SK-N-SH treated with all-trans-retinoic acid at 6 μM for 48 hours (cell line): ENCODE results near the gene PKNOX2.

Experiments
- ATAC-seq: fragments of 200-7000 bp; cut with Tn5 transposase; 3 replicates; pipeline ENCODE4 v1.9.1; 2020; ENCODE audit warnings: mild to moderate bottlenecking, moderate library complexity
- ARNTL ChIP-seq: fragments of 450-650 bp; formaldehyde crosslinking; IDR thresholded peaks from 2 replicates; pipeline ENCODE4 v1.5.0; 2020; ENCODE audit warnings: low read depth, mild to moderate bottlenecking, moderate library complexity, borderline replicate concordance
- BACH2 ChIP-seq: fragments of 250-450 bp; sonication (Bioruptor Pico); IDR thresholded peaks from 2 replicates; pipeline ENCODE4 v1.9.0; 2021; ENCODE audit warnings: mild to moderate bottlenecking, borderline replicate concordance
- CSDC2 ChIP-seq: fragments of 250-450 bp; sonication (Bioruptor Pico); IDR thresholded peaks from 2 replicates; pipeline ENCODE4 v1.5.0; 2020; ENCODE audit warnings: mild to moderate bottlenecking, moderate library complexity
- CSRNP3 ChIP-seq: fragments of 250-450 bp; sonication (Bioruptor Pico); IDR thresholded peaks from 2 replicates; pipeline ENCODE4 v1.5.1; 2021; ENCODE audit warnings: mild to moderate bottlenecking, moderate library complexity
- ESRRG ChIP-seq: fragments of 250-450 bp; sonication (Bioruptor Pico); IDR thresholded peaks from 2 replicates; pipeline ENCODE4 v1.6.1; 2021; ENCODE audit warnings: mild to moderate bottlenecking
- GLIS3 ChIP-seq: fragments of 250-450 bp; sonication (Bioruptor Pico); IDR thresholded peaks from 2 replicates; pipeline ENCODE4 v1.5.0; 2020; ENCODE audit warnings: mild to moderate bottlenecking, moderate library complexity
- ISL1 ChIP-seq: fragments of 250-450 bp; sonication (Bioruptor Pico); IDR thresholded peaks from 2 replicates; pipeline ENCODE4 v2.1.2; 2022; ENCODE audit warnings: mild to moderate bottlenecking, moderate library complexity
- OSR1 ChIP-seq: fragments of 250-450 bp; sonication (Bioruptor Pico); IDR thresholded peaks from 2 replicates; pipeline ENCODE4 v1.8.0; 2022; ENCODE audit warnings: moderate library complexity, mild to moderate bottlenecking, inconsistent platforms
- PATZ1 ChIP-seq: fragments of 250-450 bp; sonication (Bioruptor Pico); IDR thresholded peaks from 2 replicates; pipeline ENCODE4 v1.8.0; 2020; ENCODE audit warnings: mild to moderate bottlenecking, moderate library complexity, borderline replicate concordance
- PPARA ChIP-seq: fragments of 250-450 bp; sonication (Bioruptor Pico); IDR thresholded peaks from 2 replicates; pipeline ENCODE4 v1.5.0; 2020; ENCODE audit warnings: mild to moderate bottlenecking, borderline replicate concordance
- RARB ChIP-seq: fragments of 250-450 bp; sonication (Bioruptor Pico); IDR thresholded peaks from 2 replicates; pipeline ENCODE4 v1.8.0; 2021; ENCODE audit warnings: mild to moderate bottlenecking, moderate library complexity
- SNAI2 ChIP-seq: fragments of 250-450 bp; sonication (Bioruptor Pico); IDR thresholded peaks from 2 replicates; pipeline ENCODE4 v1.5.0; 2020; ENCODE audit warnings: mild to moderate bottlenecking, moderate library complexity
- TCF4 ChIP-seq: fragments of 250-450 bp; sonication (Bioruptor Pico); IDR thresholded peaks from 2 replicates; pipeline ENCODE4 v1.8.0; 2021; ENCODE audit warnings: mild to moderate bottlenecking, moderate library complexity, borderline replicate concordance
- ZC3H10 ChIP-seq: fragments of 250-450 bp; sonication (Bioruptor Pico); IDR thresholded peaks from 2 replicates; pipeline ENCODE4 v1.5.1; 2021; ENCODE audit warnings: mild to moderate bottlenecking, moderate library complexity
- ZFP3 ChIP-seq: fragments of 250-450 bp; sonication (Bioruptor Pico); IDR thresholded peaks from 2 replicates; pipeline ENCODE4 v1.5.0; 2020; ENCODE audit warnings: mild to moderate bottlenecking, moderate library complexity
- ZFP30 ChIP-seq: fragments of 450-650 bp; formaldehyde crosslinking; IDR thresholded peaks from 2 replicates; pipeline ENCODE4 v1.5.0; 2022; ENCODE audit warnings: mild to moderate bottlenecking, moderate library complexity
- ZNF565 ChIP-seq: fragments of 450-650 bp; formaldehyde crosslinking; conservative IDR thresholded peaks from 2 replicates; pipeline ENCODE4 v1.5.0; 2020; ENCODE audit warnings: low read depth, mild to moderate bottlenecking, moderate library complexity
- ZNF70 ChIP-seq: fragments of 450-650 bp; formaldehyde crosslinking; IDR thresholded peaks from 2 replicates; pipeline ENCODE4 v1.5.0; 2020; ENCODE audit warnings: mild to moderate bottlenecking, moderate library complexity
- ZNF8 ChIP-seq: fragments of 450-650 bp; formaldehyde crosslinking; IDR thresholded peaks from 2 replicates; pipeline ENCODE4 v1.5.0; 2020; ENCODE audit warnings: mild to moderate bottlenecking, moderate library complexity
- TF ChIP-seq, protein P1 (sequence below): fragments of 250-450 bp; sonication (Bioruptor Pico); IDR thresholded peaks from 2 replicates; pipeline ENCODE4 v1.8.0; 2021; ENCODE audit warnings: low read depth, mild to moderate bottlenecking, moderate library complexity, borderline replicate concordance

Gene PKNOX2, protein sequence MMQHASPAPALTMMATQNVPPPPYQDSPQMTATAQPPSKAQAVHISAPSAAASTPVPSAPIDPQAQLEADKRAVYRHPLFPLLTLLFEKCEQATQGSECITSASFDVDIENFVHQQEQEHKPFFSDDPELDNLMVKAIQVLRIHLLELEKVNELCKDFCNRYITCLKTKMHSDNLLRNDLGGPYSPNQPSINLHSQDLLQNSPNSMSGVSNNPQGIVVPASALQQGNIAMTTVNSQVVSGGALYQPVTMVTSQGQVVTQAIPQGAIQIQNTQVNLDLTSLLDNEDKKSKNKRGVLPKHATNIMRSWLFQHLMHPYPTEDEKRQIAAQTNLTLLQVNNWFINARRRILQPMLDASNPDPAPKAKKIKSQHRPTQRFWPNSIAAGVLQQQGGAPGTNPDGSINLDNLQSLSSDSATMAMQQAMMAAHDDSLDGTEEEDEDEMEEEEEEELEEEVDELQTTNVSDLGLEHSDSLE

DNA sequence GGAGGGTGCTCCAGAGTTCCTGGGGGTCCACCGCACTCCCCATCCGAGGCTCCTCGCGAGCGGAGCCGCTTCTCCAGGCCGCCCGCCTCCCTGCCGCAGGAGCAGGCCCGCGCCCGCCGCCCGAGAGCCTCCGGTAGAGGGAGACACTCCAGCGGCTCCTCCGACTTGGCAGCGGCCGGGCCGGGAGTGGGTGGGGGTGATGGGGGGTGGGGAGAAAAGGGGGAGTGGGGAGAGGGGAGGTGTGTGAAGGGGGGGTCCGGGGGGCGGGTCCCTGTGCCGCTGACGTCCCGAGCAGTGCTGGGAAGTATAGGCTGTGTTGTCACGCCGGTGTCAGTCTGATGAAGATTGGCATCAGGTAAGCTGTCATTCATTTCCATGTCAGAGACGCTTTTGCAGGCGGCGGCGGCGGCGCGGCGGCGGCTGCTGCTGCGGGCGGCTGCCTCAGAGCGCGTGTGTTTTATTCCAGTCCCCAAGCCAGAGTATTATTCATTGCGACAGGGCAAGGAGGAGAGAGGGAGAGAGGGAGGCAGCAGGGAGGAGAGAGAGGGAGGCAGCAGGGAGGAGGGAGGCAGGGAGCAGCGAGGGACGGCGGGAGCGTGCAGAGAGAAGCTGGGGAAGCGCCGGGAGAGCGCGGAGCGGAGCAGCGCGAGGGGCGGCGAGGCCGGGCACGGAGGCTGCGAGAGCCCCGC, at the start of gene PKNOX2:
Gene PKNOX2 (plus strand): TSS at position 330 of the 689 bp plus-strand sequence. CDS start 186,555 bp downstream, outside the sequence.
- ATAC-seq = peak; percentile 90
- no peak for TF ChIP-seq ZNF565
- TF ChIP-seq, protein P1, sequence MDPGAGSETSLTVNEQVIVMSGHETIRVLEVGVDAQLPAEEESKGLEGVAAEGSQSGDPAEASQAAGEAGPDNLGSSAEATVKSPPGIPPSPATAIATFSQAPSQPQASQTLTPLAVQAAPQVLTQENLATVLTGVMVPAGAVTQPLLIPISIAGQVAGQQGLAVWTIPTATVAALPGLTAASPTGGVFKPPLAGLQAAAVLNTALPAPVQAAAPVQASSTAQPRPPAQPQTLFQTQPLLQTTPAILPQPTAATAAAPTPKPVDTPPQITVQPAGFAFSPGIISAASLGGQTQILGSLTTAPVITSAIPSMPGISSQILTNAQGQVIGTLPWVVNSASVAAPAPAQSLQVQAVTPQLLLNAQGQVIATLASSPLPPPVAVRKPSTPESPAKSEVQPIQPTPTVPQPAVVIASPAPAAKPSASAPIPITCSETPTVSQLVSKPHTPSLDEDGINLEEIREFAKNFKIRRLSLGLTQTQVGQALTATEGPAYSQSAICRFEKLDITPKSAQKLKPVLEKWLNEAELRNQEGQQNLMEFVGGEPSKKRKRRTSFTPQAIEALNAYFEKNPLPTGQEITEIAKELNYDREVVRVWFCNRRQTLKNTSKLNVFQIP (CRISPR knock-in tag) = no peak
- TF ChIP-seq ESRRG = no peak
- TF ChIP-seq CSDC2 = no peak

- TF ChIP-seq ZNF565 = no peak
- no peak for TF ChIP-seq CSRNP3 (CRISPR knock-in tag)
- TF ChIP-seq CSDC2 = no peak
- TF ChIP-seq, protein P1 (CRISPR knock-in tag) = no peak
- no peak for TF ChIP-seq ARNTL (CRISPR knock-in tag)
- TF ChIP-seq TCF4 = no peak
- no peak for TF ChIP-seq PPARA (CRISPR knock-in tag)
- no peak for TF ChIP-seq ZNF8
- no peak for TF ChIP-seq ZNF70 (CRISPR knock-in tag)
- no peak for TF ChIP-seq ESRRG
- TF ChIP-seq GLIS3 (CRISPR knock-in tag) = no peak
- TF ChIP-seq SNAI2 (CRISPR knock-in tag) = no peak
- TF ChIP-seq PATZ1 (CRISPR knock-in tag) = no peak
- no peak for TF ChIP-seq RARB (CRISPR knock-in tag)
- TF ChIP-seq ZFP3 (CRISPR knock-in tag) = no peak
- no peak for TF ChIP-seq BACH2 (CRISPR knock-in tag)
Measured at GRCh38 chr11:125117429-125117828, 47.1 kb upstream of the PKNOX2 start.

DNA sequence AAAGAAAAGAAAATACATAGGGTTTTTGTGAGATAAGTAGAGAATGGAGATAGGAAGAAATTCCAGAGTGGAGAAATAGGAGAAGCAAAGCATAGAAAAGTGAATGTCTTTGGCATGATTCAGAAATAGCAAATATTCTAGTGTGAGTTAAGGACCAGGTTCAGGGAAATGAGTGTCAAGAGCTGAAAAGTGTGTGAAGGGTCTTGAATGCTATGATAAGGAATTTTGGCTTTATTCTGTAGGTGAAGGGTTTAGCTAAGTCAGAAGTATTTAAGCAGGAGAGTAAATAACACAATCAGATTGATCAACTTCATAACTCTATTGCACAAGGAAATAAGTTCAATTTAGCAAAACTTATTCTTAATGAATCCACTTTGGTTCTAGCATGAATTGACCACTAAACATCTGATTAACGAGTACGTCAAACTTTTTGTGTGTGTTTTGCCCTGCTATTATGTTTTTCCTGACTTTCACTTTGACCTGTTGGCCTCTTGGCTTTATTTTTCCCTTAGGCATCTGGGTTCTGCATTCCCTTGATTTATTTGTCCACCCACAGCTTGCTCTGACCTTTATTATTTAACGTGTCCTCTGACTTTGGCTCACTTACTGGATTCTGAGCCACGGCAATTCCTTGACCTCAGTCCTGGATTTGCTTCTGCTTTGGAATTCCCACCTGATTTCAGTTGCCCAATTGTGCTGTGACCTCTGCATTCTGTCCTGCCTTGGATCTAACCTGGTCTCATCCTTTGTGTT, 41.2 kb upstream of the PKNOX2 start:
- TF ChIP-seq ESRRG (no peak), ZFP30 (CRISPR knock-in tag) (no peak), OSR1 (no peak), CSRNP3 (CRISPR knock-in tag) (no peak), ZC3H10 (CRISPR knock-in tag) (no peak), CSDC2 (no peak), BACH2 (CRISPR knock-in tag) (no peak), ZNF8 (no peak), PATZ1 (CRISPR knock-in tag) (no peak), SNAI2 (CRISPR knock-in tag) (no peak), ISL1 (no peak), ZNF565 (no peak)
- TF ChIP-seq, protein P1 (CRISPR knock-in tag) = no peak
- no peak for ATAC-seq

More at GRCh38 chr11:125117429-125117828, 47.1 kb upstream of the PKNOX2 start:
- no peak for ATAC-seq
